ENCODE results near the gene SPDYE5. TPM values are rescaled to one million over a fixed set of nuclear protein-coding genes. Genes with fewer than 3 reads are reported as not detected.
"Not testable (repeated sequence)": the region's sequence is repeated elsewhere in the genome, so short reads cannot be mapped to it uniquely, and the experiment has no call there.

SPDYE5 gene, protein sequence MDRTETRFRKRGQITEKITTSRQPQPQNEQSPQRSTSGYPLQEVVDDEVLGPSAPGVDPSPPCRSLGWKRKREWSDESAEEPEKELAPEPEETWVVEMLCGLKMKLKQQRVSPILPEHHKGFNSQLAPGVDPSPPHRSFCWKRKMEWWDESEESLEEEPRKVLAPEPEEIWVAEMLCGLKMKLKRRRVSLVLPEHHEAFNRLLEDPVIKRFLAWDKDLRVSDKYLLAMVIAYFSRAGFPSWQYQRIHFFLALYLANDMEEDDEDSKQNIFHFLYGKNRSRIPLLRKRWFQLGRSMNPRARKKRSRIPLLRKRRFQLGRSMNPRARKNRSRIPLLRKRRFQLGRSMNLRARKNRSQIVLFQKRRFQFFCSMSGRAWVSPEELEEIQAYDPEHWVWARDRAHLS
- total RNA-seq (2014; rRNA removed; shearing (Covaris generic)): not detected in 2 replicates

DNA sequence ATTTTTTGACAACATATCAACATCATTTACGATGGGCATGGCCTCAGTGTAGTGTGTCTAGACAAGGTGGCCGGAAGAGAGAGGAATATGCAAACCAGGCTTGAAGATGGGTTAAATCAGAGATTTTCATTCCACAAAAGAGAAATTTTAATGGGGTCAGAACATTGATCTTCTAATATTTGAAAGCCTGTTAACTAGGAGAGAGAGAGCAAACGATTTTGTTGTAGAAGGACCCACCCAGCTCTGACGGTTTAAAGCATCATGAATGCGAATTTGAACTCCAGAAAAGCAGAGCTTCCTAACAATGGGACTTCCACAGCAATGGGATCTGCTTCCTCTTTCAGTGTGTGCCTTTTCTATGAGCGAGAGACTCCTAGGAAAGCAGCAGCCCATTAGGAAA lies at the start of gene SPDYE5:
TSS of gene SPDYE5 (plus strand) at position 301 of the 400 bp plus-strand sequence. CDS start 1,728 bp downstream, outside the sequence.
- not testable (repeated sequence) for H3K4me3 ChIP-seq; H3K4me1 ChIP-seq (replicated peaks); H3K27me3 ChIP-seq (replicated peaks); H3K27ac ChIP-seq; H3K36me3 ChIP-seq; DNase-seq (ENCODE audit: low read depth in 1 of 2, low spot score in 2 of 2); H3K9me3 ChIP-seq (replicated peaks)

DNA sequence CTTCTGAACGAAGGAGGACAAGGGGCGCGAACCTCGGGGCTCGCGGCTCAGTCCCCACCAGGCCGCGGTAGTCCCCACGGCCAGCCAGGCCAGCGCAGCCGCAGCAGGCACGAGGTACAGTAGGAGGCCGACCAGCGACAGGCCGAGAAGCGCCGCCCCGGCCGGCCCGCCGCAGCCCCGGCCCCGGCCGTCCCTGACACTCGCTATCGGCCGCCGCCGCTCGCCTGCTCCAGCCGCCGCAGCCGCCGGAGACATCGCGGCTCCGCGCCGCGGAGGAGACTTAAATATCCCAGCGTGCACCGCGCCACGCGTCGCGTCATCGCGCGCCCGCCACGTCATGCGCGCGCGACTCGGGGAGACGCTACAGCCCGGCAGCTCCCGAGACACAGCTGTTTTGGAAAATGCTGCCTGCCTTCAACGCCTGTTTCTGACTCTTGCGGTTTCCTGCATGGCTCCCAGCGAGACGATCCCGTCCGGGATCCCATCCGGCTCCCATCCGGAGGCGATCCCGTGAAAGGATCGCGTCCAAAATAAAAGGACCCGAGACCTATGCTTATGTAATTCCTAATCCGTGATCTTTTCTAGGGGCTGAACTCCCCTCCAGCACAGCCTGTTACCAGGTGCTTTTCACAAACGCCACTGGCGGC lies 49.5 kb upstream of the SPDYE5 start:
- H3K4me1 ChIP-seq (replicated peaks); H3K27me3 ChIP-seq (replicated peaks); H3K9me3 ChIP-seq (replicated peaks): not testable (repeated sequence)
- H3K36me3 ChIP-seq: peaks cover 24% of the 10 kb centered on the region
- peak in 1 of 2 experiments; percentile 39 for DNase-seq (ENCODE audit: low read depth in 1 of 2, low spot score in 2 of 2)
- H3K4me3 ChIP-seq: peak overlapping the region; percentile 68
- H3K27ac ChIP-seq: peak overlapping the region; percentile 87

DNA sequence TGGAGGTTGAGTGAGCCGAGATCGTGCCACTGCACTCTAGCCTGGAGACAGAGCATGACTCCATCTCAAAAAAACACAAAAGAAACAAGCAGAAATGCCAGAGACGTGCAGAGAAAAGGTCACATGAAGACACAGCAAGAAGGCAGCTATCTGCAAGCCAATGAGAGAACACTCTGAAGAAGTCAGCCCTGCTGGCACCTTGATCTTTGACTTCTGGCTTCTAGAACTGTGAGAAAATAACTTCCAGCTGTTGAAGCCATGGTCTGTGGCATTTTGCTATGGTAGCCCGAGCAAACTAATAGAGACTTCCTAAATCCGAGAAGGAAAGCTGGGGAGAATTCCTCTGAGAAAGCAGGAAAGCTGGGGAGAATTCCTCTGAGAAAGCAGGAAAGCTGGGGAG lies 42.2 kb upstream of the SPDYE5 start:
- H3K4me1 ChIP-seq (replicated peaks); H3K27me3 ChIP-seq (replicated peaks); H3K36me3 ChIP-seq; H3K9me3 ChIP-seq (replicated peaks); H3K27ac ChIP-seq; H3K4me3 ChIP-seq; DNase-seq (ENCODE audit: low read depth in 1 of 2, low spot score in 2 of 2): not testable (repeated sequence)

DNA sequence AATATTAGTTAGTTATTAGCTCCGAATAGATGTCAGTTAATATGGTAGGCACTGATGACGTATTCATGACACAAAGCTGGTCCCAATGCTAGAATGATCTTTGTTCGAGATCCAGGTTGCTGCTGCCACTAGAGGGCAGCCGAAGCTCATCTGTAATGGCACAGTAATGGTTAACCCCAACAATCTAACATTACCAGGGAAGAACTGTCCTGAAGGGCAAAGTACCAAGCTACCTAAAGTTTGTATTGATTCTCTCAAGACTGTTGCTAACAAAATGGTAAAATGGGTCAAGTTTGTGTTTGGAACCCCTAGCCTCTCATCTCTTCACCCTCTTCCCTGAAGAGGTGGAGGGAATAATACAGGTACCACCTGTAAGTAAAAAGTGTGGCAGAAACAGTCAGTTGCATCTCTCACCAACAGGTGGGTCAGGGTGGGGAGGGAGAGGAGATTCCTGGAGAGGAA lies 39.6 kb upstream of the SPDYE5 start:
- not testable (repeated sequence) for H3K4me1 ChIP-seq (replicated peaks); H3K4me3 ChIP-seq; H3K27me3 ChIP-seq (replicated peaks); DNase-seq (ENCODE audit: low read depth in 1 of 2, low spot score in 2 of 2); H3K27ac ChIP-seq; H3K36me3 ChIP-seq; H3K9me3 ChIP-seq (replicated peaks)

DNA sequence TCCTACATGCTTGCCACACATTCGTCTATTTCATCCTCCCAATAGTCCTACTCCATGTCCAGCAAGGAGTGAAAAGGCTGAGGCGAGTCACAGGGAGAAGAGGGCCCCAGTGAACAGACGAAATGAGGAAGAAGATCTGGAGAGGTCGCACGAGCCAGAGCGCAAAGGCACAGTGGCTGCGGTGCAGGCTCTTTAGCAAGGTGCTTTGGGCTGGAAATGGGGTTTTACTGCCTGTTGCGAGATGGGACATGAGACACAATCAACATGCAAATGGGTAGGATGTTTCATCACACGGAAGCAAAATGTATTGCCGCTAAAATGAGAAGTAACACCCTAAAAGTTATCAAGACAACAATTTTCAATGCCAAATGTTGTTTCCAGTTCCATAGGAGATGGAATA lies 35.7 kb upstream of the SPDYE5 start:
- not testable (repeated sequence) for H3K9me3 ChIP-seq (replicated peaks); H3K27me3 ChIP-seq (replicated peaks); DNase-seq (ENCODE audit: low read depth in 1 of 2, low spot score in 2 of 2); H3K4me1 ChIP-seq (replicated peaks); H3K27ac ChIP-seq; H3K4me3 ChIP-seq; H3K36me3 ChIP-seq

DNA sequence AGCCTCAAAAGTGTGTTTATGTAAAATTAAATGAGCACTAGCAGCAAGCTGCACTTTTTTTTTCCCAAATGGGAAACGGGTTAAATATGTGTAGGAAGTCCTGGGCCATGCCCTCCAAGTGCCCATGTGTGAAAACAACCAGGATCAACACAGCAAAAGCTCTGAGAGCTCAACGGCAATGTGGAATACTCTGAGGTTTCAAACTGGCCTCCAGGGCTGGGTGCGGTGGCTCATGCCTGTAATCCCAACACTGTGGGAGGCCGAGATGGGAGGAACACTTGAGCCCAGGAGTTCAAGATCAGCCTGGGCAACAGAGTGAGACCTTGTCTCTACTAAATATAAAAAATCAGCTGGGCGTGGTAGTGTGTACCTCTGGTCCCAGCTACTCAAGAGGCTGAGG lies 34.1 kb upstream of the SPDYE5 start:
- not testable (repeated sequence) for DNase-seq (ENCODE audit: low read depth in 1 of 2, low spot score in 2 of 2); H3K4me3 ChIP-seq

DNA sequence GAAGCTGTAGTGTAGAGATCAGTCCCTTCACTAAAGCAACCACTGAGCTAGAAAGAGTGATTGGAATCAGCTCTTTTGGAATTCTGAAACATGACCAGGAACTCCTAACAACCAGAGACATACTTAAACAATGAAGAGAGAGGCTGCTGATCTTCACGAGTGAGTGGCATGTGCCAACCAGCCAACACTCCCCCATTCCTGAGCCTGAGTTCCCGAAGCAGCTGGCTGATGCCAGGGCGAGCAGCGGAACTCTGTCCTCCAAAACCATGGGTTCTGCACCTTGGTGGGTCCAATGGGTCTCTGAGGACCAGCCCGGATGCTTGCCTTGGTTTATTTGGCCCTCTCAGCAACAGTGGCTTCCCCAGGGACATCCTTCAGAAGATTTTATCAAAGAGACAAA lies 31.6 kb upstream of the SPDYE5 start:
- DNase-seq (ENCODE audit: low read depth in 1 of 2, low spot score in 2 of 2); H3K4me1 ChIP-seq (replicated peaks); H3K36me3 ChIP-seq; H3K4me3 ChIP-seq; H3K9me3 ChIP-seq (replicated peaks); H3K27me3 ChIP-seq (replicated peaks); H3K27ac ChIP-seq: not testable (repeated sequence)

More for the DNA sequence above, 34.1 kb upstream of the SPDYE5 start:
- H3K9me3 ChIP-seq (replicated peaks); H3K4me1 ChIP-seq (replicated peaks); H3K27me3 ChIP-seq (replicated peaks); H3K36me3 ChIP-seq; H3K27ac ChIP-seq: not testable (repeated sequence)

DNA sequence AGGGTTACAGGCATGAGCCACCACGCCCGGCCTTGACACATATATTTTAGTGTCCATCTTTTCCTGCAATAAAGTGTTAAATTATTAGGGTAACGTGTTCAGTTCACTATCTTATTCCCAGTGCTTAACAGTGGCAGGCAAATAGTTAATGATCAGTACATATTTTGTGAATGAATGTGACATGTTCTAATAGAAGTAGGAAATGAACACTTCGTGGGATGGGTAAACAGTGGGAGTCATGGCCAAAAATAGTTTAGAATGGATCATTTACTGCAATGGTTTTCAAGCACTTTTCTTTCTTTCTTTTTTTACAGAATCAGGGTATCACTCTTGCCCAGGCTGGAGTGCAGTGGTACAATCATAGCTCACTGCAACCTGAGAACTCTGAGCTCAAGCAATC lies 22.0 kb upstream of the SPDYE5 start:
- H3K27me3 ChIP-seq (replicated peaks); H3K27ac ChIP-seq; H3K9me3 ChIP-seq (replicated peaks); H3K4me1 ChIP-seq (replicated peaks); H3K4me3 ChIP-seq; DNase-seq (ENCODE audit: low read depth in 1 of 2, low spot score in 2 of 2); H3K36me3 ChIP-seq: not testable (repeated sequence)

DNA sequence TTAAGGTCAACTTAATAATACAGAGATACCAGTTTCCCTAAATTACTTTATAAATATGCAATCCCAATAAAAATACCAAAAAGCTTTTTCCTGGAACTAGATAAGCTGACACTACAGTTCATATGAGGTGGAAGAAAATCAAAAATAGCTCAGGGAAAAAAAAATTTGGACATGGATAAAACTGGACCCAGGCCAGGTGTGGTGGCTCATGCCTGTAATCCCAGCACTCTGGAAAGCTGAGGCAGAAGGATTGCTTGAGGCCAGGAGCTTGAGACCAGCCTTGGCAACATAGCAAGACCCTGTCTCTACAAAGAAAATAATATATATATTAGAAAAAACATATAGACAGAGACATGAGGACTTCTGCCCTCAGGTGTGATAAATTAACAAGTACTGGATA lies 14.7 kb upstream of the SPDYE5 start:
- H3K4me3 ChIP-seq: not testable (repeated sequence)

DNA sequence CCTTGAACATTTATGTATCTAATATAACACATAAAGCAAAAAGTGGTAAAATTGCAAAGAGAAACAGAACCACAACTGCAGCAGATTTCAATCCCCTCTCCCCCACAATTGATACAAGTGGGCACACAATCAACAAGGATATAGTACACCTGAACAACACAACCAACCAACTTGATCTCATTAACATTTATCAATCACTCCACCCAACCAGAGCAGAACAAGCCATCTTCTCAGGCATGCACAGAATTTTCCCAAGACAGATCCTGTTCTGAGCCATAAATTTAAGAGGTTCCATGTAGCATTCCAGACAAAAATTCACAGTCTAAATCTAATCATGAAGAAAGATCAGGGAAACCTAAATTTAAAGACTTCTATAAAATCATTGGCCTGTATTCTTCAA lies 11.8 kb upstream of the SPDYE5 start:
- not testable (repeated sequence) for H3K27me3 ChIP-seq (replicated peaks); H3K36me3 ChIP-seq

More for the DNA sequence above, 14.7 kb upstream of the SPDYE5 start:
- not testable (repeated sequence) for H3K27ac ChIP-seq; H3K4me1 ChIP-seq (replicated peaks); H3K9me3 ChIP-seq (replicated peaks); H3K27me3 ChIP-seq (replicated peaks); H3K36me3 ChIP-seq; DNase-seq (ENCODE audit: low read depth in 1 of 2, low spot score in 2 of 2)

DNA sequence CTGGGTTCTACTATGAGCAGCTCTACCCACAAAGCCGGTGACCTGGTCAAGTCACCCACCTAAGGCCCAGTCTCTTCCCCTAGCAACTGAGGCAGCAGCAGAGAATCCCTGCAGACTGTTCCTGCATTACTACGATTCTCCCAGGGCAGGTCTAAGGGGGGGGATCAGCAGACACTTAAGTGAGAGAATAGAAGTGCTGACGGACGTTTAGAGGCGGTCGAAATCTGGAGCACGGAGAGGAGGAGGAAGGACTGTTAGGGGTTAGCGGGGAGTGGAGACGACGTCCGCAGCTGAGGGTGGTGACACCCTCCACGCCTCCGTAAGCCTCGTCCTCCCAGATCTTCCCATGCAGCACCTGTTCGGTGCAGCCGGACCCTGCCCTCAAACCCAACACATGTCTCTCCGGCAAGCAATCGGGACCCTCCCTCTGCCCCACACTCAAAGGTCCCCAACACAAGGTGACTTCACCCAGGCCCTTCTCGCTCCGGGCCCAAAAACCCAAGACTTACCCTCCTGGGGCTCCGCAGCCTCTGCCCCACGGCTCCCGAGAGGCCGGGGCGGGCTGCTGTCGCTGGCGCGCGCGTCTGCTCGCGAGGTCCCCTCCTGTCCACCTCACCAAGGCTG lies 6.7 kb upstream of the SPDYE5 start:
- H3K27me3 ChIP-seq (replicated peaks); H3K4me1 ChIP-seq (replicated peaks); H3K36me3 ChIP-seq; H3K9me3 ChIP-seq (replicated peaks): not testable (repeated sequence)
- peak overlapping the region; percentile 72 for H3K4me3 ChIP-seq
- H3K27ac ChIP-seq: peak overlapping the region; percentile 72
- DNase-seq (ENCODE audit: low read depth in 1 of 2, low spot score in 2 of 2): peak in 1 of 2 experiments; percentile 22

More for the DNA sequence above, 11.8 kb upstream of the SPDYE5 start:
- not testable (repeated sequence) for H3K9me3 ChIP-seq (replicated peaks); H3K27ac ChIP-seq; DNase-seq (ENCODE audit: low read depth in 1 of 2, low spot score in 2 of 2); H3K4me3 ChIP-seq; H3K4me1 ChIP-seq (replicated peaks)

DNA sequence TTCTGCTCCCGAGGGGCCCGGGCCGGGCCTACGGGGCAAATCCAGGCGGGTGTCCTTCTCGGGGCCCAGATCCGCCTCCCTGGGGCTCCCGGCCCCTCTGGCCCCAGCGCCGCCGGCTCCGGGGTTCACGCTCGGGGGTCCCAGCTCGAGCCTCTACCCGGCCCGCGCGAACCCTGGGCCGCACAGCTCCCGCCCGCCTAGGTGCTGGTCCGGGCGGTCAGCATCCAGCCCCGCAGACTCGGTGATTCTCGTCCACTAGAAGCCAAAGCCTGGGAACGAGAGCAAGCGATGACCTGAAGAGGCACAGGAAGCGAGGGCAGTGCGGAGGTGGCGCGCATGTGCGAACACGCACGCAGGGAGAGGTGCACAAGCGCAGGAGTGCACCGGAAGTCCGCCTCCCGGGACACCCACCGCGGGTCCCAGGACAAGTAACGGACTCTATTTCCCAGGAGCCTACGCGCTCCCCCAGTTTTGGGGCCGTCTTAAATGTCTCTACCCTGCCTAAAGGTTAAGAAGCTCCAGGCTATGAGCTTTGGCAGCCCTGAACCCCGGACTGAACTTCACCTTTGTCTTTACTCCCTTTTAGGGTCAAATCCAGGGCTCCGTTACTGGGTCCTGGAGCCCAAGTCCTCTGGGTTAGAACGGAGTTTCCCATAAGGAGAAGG lies 6.0 kb upstream of the SPDYE5 start, which contains the start of gene POM121C:
TSS of gene POM121C (minus strand) at position 321 of the 665 bp plus-strand sequence. CDS start 44,803 bp downstream, outside the sequence.
- peak; percentile 76 to 94 for DNase-seq (ENCODE audit: low read depth in 1 of 2, low spot score in 2 of 2)
- Histone ChIP-seq H3K4me3 (peak within 1 kb of the TSS; percentile 72), H3K27ac (peak within 1 kb of the TSS; percentile 72)
- H3K9me3 ChIP-seq (replicated peaks); H3K4me1 ChIP-seq (replicated peaks); H3K36me3 ChIP-seq; H3K27me3 ChIP-seq (replicated peaks): not testable (repeated sequence)

DNA sequence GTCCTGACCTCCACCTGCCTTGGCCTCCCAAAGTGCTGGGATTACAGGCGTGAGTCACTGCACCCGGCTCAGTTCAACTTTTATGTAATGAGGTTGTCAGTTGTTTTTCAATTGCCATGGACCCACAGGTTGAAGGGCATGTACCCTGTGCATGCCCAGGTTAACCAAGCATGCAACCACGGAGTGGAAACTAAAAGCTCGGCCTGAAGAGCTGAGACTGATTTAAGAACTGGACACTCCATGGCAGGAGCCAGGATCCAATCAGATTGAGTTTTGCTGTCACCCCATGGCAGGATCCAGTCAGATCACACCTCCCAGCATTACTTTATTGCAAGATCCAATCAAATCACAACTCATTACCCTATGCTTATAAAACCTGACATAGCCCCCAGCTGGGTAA lies 16.9 kb downstream of the SPDYE5 start:
- not testable (repeated sequence) for DNase-seq (ENCODE audit: low read depth in 1 of 2, low spot score in 2 of 2); H3K36me3 ChIP-seq; H3K9me3 ChIP-seq (replicated peaks); H3K4me1 ChIP-seq (replicated peaks); H3K27ac ChIP-seq; H3K4me3 ChIP-seq; H3K27me3 ChIP-seq (replicated peaks)

DNA sequence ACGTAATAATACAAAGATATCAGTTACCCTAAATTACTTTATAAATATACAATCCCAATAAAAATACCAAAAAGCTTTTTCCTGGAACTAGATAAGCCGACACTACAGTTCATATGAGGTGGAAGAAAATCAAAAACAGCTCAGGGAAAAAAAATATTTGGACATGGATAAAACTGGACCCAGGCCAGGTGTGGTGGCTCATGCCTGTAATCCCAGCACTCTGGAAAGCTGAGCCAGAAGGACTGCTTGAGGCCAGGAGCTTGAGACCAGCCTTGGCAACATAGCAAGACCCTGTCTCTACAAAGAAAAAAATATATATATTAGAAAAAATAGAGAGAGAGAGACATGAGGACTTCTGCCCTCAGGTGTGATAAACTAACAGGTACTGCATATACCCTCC lies 26.7 kb downstream of the SPDYE5 start:
- not testable (repeated sequence) for DNase-seq (ENCODE audit: low read depth in 1 of 2, low spot score in 2 of 2); H3K27ac ChIP-seq; H3K27me3 ChIP-seq (replicated peaks); H3K4me3 ChIP-seq; H3K9me3 ChIP-seq (replicated peaks); H3K4me1 ChIP-seq (replicated peaks)
- H3K36me3 ChIP-seq: peaks cover 40% of the 10 kb centered on the region
